T-cell (primary cell): ENCODE measurements around the gene POLR3E. TPM values are rescaled to one million over a fixed set of nuclear protein-coding genes. Genes with fewer than 3 reads are reported as not detected.

Experiments
- ATAC-seq, 4 experiments: fragments of 200-7000 bp in 3 of 4; fragments of 150-1000 bp in 1 of 4; cut with Tn5 transposase; replicated peaks in 1 of 4; 1 replicate in 3 of 4; 2 replicates in 1 of 4; pipeline ENCODE4 v1.10.0; 2021; ENCODE audit warnings: moderate library complexity in 3 of 4, mild to moderate bottlenecking in 2 of 4, moderate number of reproducible peaks in 1 of 4
- CTCF ChIA-PET, 2 donors: fragments of 300-600 bp; sonication (Branson Sonifier 250); formaldehyde crosslinking; loops; one replicate each; lab custom pipeline; 2022; ENCODE audit warnings: antibody characterized with exemption in 2 of 2; lab: Charles Lee
- POLR2A ChIA-PET, 2 donors: fragments of 300-600 bp; sonication (Branson Sonifier 250); formaldehyde crosslinking; loops; one replicate each; lab custom pipeline; 2022; ENCODE audit warnings: antibody characterized with exemption in 2 of 2; lab: Charles Lee
- DNase-seq, 35 experiments: peaks; one replicate each; pipeline versions ENCODE4 v3.0.0 to v3.0.0-alpha.2; 2013 to 2023
- H3K27ac ChIP-seq: one replicate; pipeline ENCODE4 v1.5.1; 2013; ENCODE audit warnings: low read length
- H3K27me3 ChIP-seq, 2 experiments: replicated peaks in 1 of 2; 1 replicate in 1 of 2; 2 replicates in 1 of 2; pipeline versions ENCODE4 v1.6.1 to v1.7.0; 2013; ENCODE audit warnings: low read length in 1 of 2, mixed read lengths in 1 of 2; ENCODE audit not compliant: control insufficient read depth in 2 of 2, insufficient read depth in 2 of 2; ENCODE audit errors: extremely low read depth in 1 of 2
- H3K36me3 ChIP-seq, 2 donors: 1 replicate in 1 of 2; 2 replicates in 1 of 2; pipeline versions ENCODE4 v1.6.1 to v1.7.0; 2013; ENCODE audit warnings: low read length in 1 of 2; ENCODE audit not compliant: control insufficient read depth in 2 of 2, insufficient read depth in 1 of 2; ENCODE audit errors: extremely low read depth in 1 of 2
- H3K4me1 ChIP-seq, 2 experiments: 1 replicate in 1 of 2; 2 replicates in 1 of 2; pipeline versions ENCODE4 v1.6.1 to v1.7.0; 2013; ENCODE audit warnings: low read length in 2 of 2, mixed read lengths in 1 of 2; ENCODE audit not compliant: insufficient read depth in 2 of 2, control insufficient read depth in 1 of 2; ENCODE audit errors: extremely low read depth in 1 of 2
- H3K4me3 ChIP-seq, 2 donors: 1 replicate in 1 of 2; 2 replicates in 1 of 2; pipeline versions ENCODE4 v1.5.1 to v1.7.0; 2013; ENCODE audit warnings: mild to moderate bottlenecking in 2 of 2, low read length in 1 of 2, moderate library complexity in 1 of 2; ENCODE audit not compliant: control insufficient read depth in 1 of 2; ENCODE audit errors: extremely low read depth in 1 of 2
- H3K9me3 ChIP-seq: 2 replicates; pipeline ENCODE4 v1.7.0; 2013
- H3K27ac Mint-ChIP-seq, 2 donors: one replicate each; pipeline ENCODE4 v1.8.0; 2020 to 2021; ENCODE audit warnings: mild to moderate bottlenecking in 2 of 2, mixed read lengths in 2 of 2
- H3K27me3 Mint-ChIP-seq, 2 donors: one replicate each; pipeline ENCODE4 v1.8.0; 2021 to 2022; ENCODE audit warnings: mixed read lengths in 2 of 2
- H3K36me3 Mint-ChIP-seq: one replicate; pipeline ENCODE4 v1.8.0; 2021; ENCODE audit warnings: mixed read lengths
- H3K4me1 Mint-ChIP-seq, 3 donors: one replicate each; pipeline ENCODE4 v1.8.0; 2020 to 2022; ENCODE audit warnings: mixed read lengths in 3 of 3, mild to moderate bottlenecking in 1 of 3
- H3K4me3 Mint-ChIP-seq, 3 donors: one replicate each; pipeline ENCODE4 v1.8.0; 2020 to 2022; ENCODE audit warnings: mild to moderate bottlenecking in 3 of 3, mixed read lengths in 3 of 3, moderate library complexity in 3 of 3
- H3K9me3 Mint-ChIP-seq, 3 donors: one replicate each; pipeline ENCODE4 v1.8.0; 2020 to 2022; ENCODE audit warnings: mixed read lengths in 3 of 3
- WGBS: methylation state at CpG from one replicate; pipeline ENCODE4 v1.1.5; 2013; ENCODE audit warnings: missing lambda C conversion rate; ENCODE audit not compliant: insufficient coverage; 5-methylcytosine and 5-hydroxymethylcytosine counted together
- total RNA-seq, 35 experiments: library from RNA in 6 of 35; stranded (reverse) in 6 of 35; fragments of 120-200 nt in 1 of 35; gene quantifications; one replicate each; pipeline versions ENCODE4 v1.2.1 to v1.2.4 and lab custom pipeline; 2013 to 2026

The POLR3E gene
- total RNA-seq, 5 donors from 2014 or later (not counting 1 experiment from before 2014, with no cell fraction given), result 79.3 to 174 (median 99.7) TPM

- H3K4me3 ChIP-seq, result no peak overlapping the region
- Mint-ChIP-seq H3K36me3 (peaks cover 40% of the 10 kb centered on the region), H3K4me3 (no peak overlapping the region), H3K27ac (no peak overlapping the region), H3K9me3 (no peaks in the 10 kb centered on the region), H3K27me3 (no peaks in the 10 kb centered on the region), H3K4me1 (no peaks in the 10 kb centered on the region)
- peaks cover 43 to 86% of the 10 kb centered on the region in 2 donors for H3K36me3 ChIP-seq
- H3K9me3 ChIP-seq, result no peaks in the 10 kb centered on the region
- ChIA-PET CTCF (no interaction called here), POLR2A (interaction anchor here in 1 of 2 donors (0.5 kb wide), 1 partner anchor 118 kb away, joined by 3 read pairs; no protein-coding TSS in a partner anchor)
- no peaks in the 10 kb centered on the region for H3K27me3 ChIP-seq
- DNase-seq (no peak), ATAC-seq (no peak)
- H3K4me1 ChIP-seq, result no peaks in the 10 kb centered on the region
- H3K27ac ChIP-seq, result no peak overlapping the region
- 98% methylated on average over 14 of the region's 23 CpGs for WGBS
Observed at GRCh38 chr16:22312897-22313781, 15.9 kb downstream of the POLR3E start.

- CTCF ChIA-PET, result no interaction called here
- WGBS, result 97% methylated on average over 8 of the region's 10 CpGs
- POLR2A ChIA-PET, result interaction anchor here in 1 of 2 donors (0.6 kb wide), 1 partner anchor 305 kb away, joined by 7 read pairs; no protein-coding TSS in a partner anchor
- H3K9me3 ChIP-seq, result no peaks in the 10 kb centered on the region
- H3K36me3 ChIP-seq, result peaks cover 42 to 86% of the 10 kb centered on the region in 2 donors
- Mint-ChIP-seq H3K9me3 (no peaks in the 10 kb centered on the region), H3K4me1 (no peaks in the 10 kb centered on the region), H3K27me3 (no peaks in the 10 kb centered on the region), H3K27ac (no peak overlapping the region), H3K4me3 (peak overlapping the region in 1 of 3 donors; percentile 36), H3K36me3 (peaks cover 41% of the 10 kb centered on the region)
- H3K4me1 ChIP-seq, result no peaks in the 10 kb centered on the region
- DNase-seq (no peak), ATAC-seq (no peak)
- no peak overlapping the region for H3K27ac ChIP-seq
- no peaks in the 10 kb centered on the region for H3K27me3 ChIP-seq
- no peak overlapping the region for H3K4me3 ChIP-seq
Observed at GRCh38 chr16:22313876-22314470, 16.8 kb downstream of the POLR3E start.

- H3K9me3 ChIP-seq, result no peaks in the 10 kb centered on the region
- peaks cover 34 to 81% of the 10 kb centered on the region in 2 donors for H3K36me3 ChIP-seq
- Mint-ChIP-seq H3K27ac (no peak overlapping the region), H3K27me3 (no peaks in the 10 kb centered on the region), H3K9me3 (no peaks in the 10 kb centered on the region), H3K4me3 (no peak overlapping the region), H3K4me1 (no peaks in the 10 kb centered on the region), H3K36me3 (peaks cover 43% of the 10 kb centered on the region)
- no peaks in the 10 kb centered on the region for H3K27me3 ChIP-seq
- H3K4me1 ChIP-seq, result no peaks in the 10 kb centered on the region
- H3K4me3 ChIP-seq, result no peak overlapping the region
- DNase-seq (no peak), ATAC-seq (no peak)
- 97% methylated on average over 35 of the region's 37 CpGs for WGBS
- POLR2A ChIA-PET, result interaction anchor here in 1 of 2 donors (0.6 kb wide), 1 partner anchor 306 kb away, joined by 7 read pairs; no protein-coding TSS in a partner anchor
- H3K27ac ChIP-seq, result no peak overlapping the region
- CTCF ChIA-PET, result no interaction called here
Observed at GRCh38 chr16:22314661-22315626, 17.7 kb downstream of the POLR3E start.

GRCh38 chr16:22315979-22316378 is 18.8 kb downstream of the POLR3E start:
- H3K4me1 ChIP-seq, result no peaks in the 10 kb centered on the region
- no peak overlapping the region for H3K4me3 ChIP-seq
- H3K4me1 Mint-ChIP-seq, result peaks cover 2 to 4% (median 3%) of the 10 kb centered on the region in 3 donors
- ChIA-PET CTCF (no interaction called here), POLR2A (interaction anchor here in 1 of 2 donors (0.6 kb wide), 1 partner anchor 68 kb away, joined by 3 read pairs; no protein-coding TSS in a partner anchor)
- ATAC-seq, result no peak
- H3K4me3 Mint-ChIP-seq, result no peak overlapping the region
- no peak overlapping the region for H3K27ac Mint-ChIP-seq
- no peaks in the 10 kb centered on the region for H3K9me3 Mint-ChIP-seq
- H3K27me3 ChIP-seq, result no peaks in the 10 kb centered on the region
- H3K27me3 Mint-ChIP-seq, result no peaks in the 10 kb centered on the region
- peaks cover 33 to 84% of the 10 kb centered on the region in 2 donors for H3K36me3 ChIP-seq
- H3K36me3 Mint-ChIP-seq, result peaks cover 50% of the 10 kb centered on the region
- WGBS, result no CpG with 5 or more reads among the region's 1 CpG
- H3K9me3 ChIP-seq, result no peaks in the 10 kb centered on the region
- no peak overlapping the region for H3K27ac ChIP-seq
- DNase-seq, result no peak

GRCh38 chr16:22316411-22316811 is 19.2 kb downstream of the POLR3E start:
- H3K4me3 Mint-ChIP-seq, result no peak overlapping the region
- peaks cover 54% of the 10 kb centered on the region for H3K36me3 Mint-ChIP-seq
- H3K4me3 ChIP-seq, result no peak overlapping the region
- H3K36me3 ChIP-seq, result peaks cover 32 to 83% of the 10 kb centered on the region in 2 donors
- no peak overlapping the region for H3K27ac Mint-ChIP-seq
- H3K9me3 Mint-ChIP-seq, result no peaks in the 10 kb centered on the region
- ChIA-PET CTCF (no interaction called here), POLR2A (interaction anchor here in 1 of 2 donors (0.6 kb wide), 1 partner anchor 68 kb away, joined by 3 read pairs; no protein-coding TSS in a partner anchor)
- WGBS, result 91% methylated on average over 8 of the region's 9 CpGs
- H3K27me3 ChIP-seq, result no peaks in the 10 kb centered on the region
- no peak overlapping the region for H3K27ac ChIP-seq
- peaks cover 0 to 2% of the 10 kb centered on the region in 2 experiments for H3K4me1 ChIP-seq
- peak in 1 of 4 experiments; percentile 9 for ATAC-seq
- peak in 1 of 35 experiments; percentile 24 for DNase-seq
- no peaks in the 10 kb centered on the region for H3K9me3 ChIP-seq
- peaks cover 6 to 8% (median 7%) of the 10 kb centered on the region in 3 donors for H3K4me1 Mint-ChIP-seq
- H3K27me3 Mint-ChIP-seq, result no peaks in the 10 kb centered on the region
